Esophagus squamous epithelium (tissue), 4 donors: ENCODE results near the gene PUM1.

Experiments used
- CTCF ChIP-seq, 6 experiments: fragments of 450-650 bp in 4 of 6; fragments of 200-600 bp in 2 of 6; sonication (generic) in 2 of 6; IDR thresholded peaks; one replicate each; pipeline ENCODE4 v1.5.1; 2016 to 2019; ENCODE audit warnings: antibody characterized with exemption in 6 of 6, mild to moderate bottlenecking in 4 of 6, moderate library complexity in 4 of 6
- POLR2A ChIP-seq, 4 donors: fragments of 450-650 bp; IDR thresholded peaks; one replicate each; pipeline ENCODE4 v1.6.1; 2017; ENCODE audit warnings: antibody characterized with exemption in 4 of 4, mild to moderate bottlenecking in 4 of 4, moderate library complexity in 3 of 4

- TF ChIP-seq CTCF (IDR thresholded peaks at IDR 0.05) = no peak
- no peak for TF ChIP-seq POLR2A (IDR thresholded peaks at IDR 0.05)
Observed at GRCh38 chr1:31022259-31022658, 43.3 kb downstream of the PUM1 start.
